Upper lobe of left lung (tissue), 4 donors: ENCODE measurements around the gene HIKESHI.

Experiments
- POLR2A ChIP-seq, 4 donors: fragments of 450-650 bp; IDR thresholded peaks; one replicate each; pipeline ENCODE4 v1.5.1; 2016 to 2017; ENCODE audit warnings: antibody characterized with exemption in 4 of 4, mild to moderate bottlenecking in 2 of 4
- POLR2AphosphoS5 ChIP-seq, 2 donors: sonication (generic); formaldehyde crosslinking; IDR thresholded peaks; one replicate each; pipeline ENCODE4 v1.5.1; 2017; ENCODE audit warnings: antibody characterized with exemption in 2 of 2
- TF ChIP-seq, protein P1 (sequence below), 6 experiments: fragments of 450-650 bp in 4 of 6; fragments of 200-600 bp in 2 of 6; sonication (generic) in 2 of 6; IDR thresholded peaks; one replicate each; pipeline ENCODE4 v1.5.1; 2016 to 2019; ENCODE audit warnings: antibody characterized with exemption in 6 of 6

DNA sequence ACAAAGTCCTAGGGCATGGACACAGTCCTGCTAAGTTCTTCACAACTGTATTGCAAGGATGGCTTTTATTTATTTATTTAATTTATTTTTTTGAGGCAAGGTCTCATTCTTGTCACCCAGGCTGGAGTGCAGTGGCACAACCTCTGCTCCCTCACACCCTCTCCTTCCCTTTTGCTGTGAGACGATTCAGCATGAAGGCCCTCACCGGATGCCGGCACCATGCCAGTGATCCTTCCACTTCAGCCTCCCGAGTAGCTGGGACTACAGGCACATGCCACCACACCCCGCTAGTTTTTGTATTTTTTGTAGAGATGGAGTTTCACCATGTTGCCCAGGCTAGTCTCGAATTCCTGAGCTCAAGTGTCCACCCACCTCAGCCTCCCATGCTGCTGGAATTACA, 39.7 kb upstream of the HIKESHI start:
- TF ChIP-seq, protein P1, sequence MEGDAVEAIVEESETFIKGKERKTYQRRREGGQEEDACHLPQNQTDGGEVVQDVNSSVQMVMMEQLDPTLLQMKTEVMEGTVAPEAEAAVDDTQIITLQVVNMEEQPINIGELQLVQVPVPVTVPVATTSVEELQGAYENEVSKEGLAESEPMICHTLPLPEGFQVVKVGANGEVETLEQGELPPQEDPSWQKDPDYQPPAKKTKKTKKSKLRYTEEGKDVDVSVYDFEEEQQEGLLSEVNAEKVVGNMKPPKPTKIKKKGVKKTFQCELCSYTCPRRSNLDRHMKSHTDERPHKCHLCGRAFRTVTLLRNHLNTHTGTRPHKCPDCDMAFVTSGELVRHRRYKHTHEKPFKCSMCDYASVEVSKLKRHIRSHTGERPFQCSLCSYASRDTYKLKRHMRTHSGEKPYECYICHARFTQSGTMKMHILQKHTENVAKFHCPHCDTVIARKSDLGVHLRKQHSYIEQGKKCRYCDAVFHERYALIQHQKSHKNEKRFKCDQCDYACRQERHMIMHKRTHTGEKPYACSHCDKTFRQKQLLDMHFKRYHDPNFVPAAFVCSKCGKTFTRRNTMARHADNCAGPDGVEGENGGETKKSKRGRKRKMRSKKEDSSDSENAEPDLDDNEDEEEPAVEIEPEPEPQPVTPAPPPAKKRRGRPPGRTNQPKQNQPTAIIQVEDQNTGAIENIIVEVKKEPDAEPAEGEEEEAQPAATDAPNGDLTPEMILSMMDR (IDR thresholded peaks at IDR 0.05) = no peak
- no peak for TF ChIP-seq POLR2A (IDR thresholded peaks at IDR 0.05)
- no peak for TF ChIP-seq POLR2AphosphoS5 (IDR thresholded peaks at IDR 0.05)
